ENCODE data around the gene SETBP1.

- TF ChIP-seq CTCF (IDR thresholded peaks at IDR 0.05) (no peak), POLR2A (IDR thresholded peaks at IDR 0.05) (no peak), EP300 (IDR thresholded peaks at IDR 0.05; ENCODE audit: low read depth) (no peak), POLR2AphosphoS5 (IDR thresholded peaks at IDR 0.05) (no peak)
Observed at GRCh38 chr18:44922968-44923367, 242.3 kb downstream of the SETBP1 start.
